Activated CD8-positive, alpha-beta memory T cell treated with anti-CD3 and anti-CD28 coated beads, Interleukin-2, amount 10 ng/mL, durations not matched to agents 7 days and 5 days (primary cell): ENCODE data around the gene ZDHHC22. TPM values are rescaled to one million over a fixed set of nuclear protein-coding genes. Genes with fewer than 3 reads are reported as not detected.

Source experiments
- ATAC-seq: fragments of 150-1000 bp; cut with Tn5 transposase; one replicate; pipeline ENCODE4 v1.10.0; 2021; ENCODE audit warnings: moderate library complexity
- CTCF ChIA-PET: fragments of 350-600 bp; sonication (Branson Sonifier 250); formaldehyde crosslinking; loops from one replicate; lab custom pipeline; 2021; ENCODE audit warnings: antibody characterized with exemption; lab: Charles Lee
- DNase-seq: peaks from one replicate; pipeline ENCODE4 v3.0.0-alpha.2; 2020
- H3K27ac Mint-ChIP-seq: one replicate; pipeline ENCODE4 v1.8.0; 2021; ENCODE audit warnings: mild to moderate bottlenecking, mixed read lengths
- H3K27me3 Mint-ChIP-seq: one replicate; pipeline ENCODE4 v1.8.0; 2021; ENCODE audit warnings: mixed read lengths
- H3K36me3 Mint-ChIP-seq: one replicate; pipeline ENCODE4 v1.8.0; 2021; ENCODE audit warnings: mild to moderate bottlenecking, mixed read lengths
- H3K4me1 Mint-ChIP-seq: one replicate; pipeline ENCODE4 v1.8.0; 2021; ENCODE audit warnings: mixed read lengths
- H3K4me3 Mint-ChIP-seq: one replicate; pipeline ENCODE4 v1.8.0; 2021; ENCODE audit warnings: mild to moderate bottlenecking, moderate library complexity, mixed read lengths
- H3K9me3 Mint-ChIP-seq: one replicate; pipeline ENCODE4 v1.8.0; 2022; ENCODE audit warnings: low read depth, mixed read lengths
- total RNA-seq, 2 experiments: library from RNA; stranded (reverse); gene quantifications; one replicate each; pipeline ENCODE4 v1.2.3, GENCODE V29; 2021

Gene ZDHHC22
- total RNA-seq, 2 experiments from 2014 or later: not detected

DNA sequence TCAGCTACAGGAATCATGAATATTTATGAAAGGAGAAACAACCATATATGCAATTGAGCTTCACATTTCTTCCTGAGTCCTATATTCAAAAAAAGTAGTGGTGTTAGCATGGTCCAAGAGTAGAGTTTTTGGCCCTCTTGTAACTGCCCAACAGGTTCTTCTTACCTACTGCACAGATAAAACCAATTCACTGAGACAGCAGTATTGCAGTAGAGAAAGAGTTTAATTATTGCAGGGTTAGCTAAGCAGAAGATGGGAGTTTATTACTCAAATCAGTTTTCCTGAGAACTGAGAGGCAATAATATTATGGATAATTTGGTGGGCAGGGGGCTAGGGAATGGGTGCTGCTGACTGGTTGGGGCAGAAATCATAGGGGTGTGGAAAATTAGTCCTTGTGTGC lies 50.1 kb downstream of the ZDHHC22 start:
- Mint-ChIP-seq H3K9me3 (peaks cover 4% of the 10 kb centered on the region), H3K27me3 (peaks cover 13% of the 10 kb centered on the region), H3K36me3 (peaks cover 4% of the 10 kb centered on the region), H3K4me1 (peaks cover 9% of the 10 kb centered on the region), H3K4me3 (no peak overlapping the region), H3K27ac (no peak overlapping the region)
- ATAC-seq: no peak
- no peak for DNase-seq
- CTCF ChIA-PET: interaction anchor here (0.9 to 2.8 kb wide), 4 partner anchors 21 to 219 kb away, joined by 3 to 13 read pairs (median 7); no protein-coding TSS in a partner anchor

DNA sequence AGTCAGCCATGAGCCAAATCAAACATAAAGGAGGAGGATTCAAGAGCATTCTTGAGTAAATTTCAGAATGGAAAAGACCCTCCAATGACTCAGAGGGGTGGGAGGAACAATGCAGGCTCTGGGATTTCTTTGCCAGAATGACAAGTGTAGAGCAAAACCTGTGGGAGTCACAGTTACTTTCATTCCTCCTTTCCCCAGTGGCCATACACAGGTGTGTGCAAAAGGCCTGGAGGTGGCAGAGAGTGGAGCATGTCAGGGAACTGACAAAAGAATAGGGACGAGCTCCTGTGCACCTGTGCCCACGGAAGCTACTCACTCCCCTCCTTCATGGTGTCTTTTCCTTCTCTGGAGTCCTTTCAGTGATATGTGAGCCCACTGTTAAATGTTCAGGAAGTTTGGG lies 52.9 kb downstream of the ZDHHC22 start:
- Mint-ChIP-seq H3K9me3 (peaks cover 4% of the 10 kb centered on the region), H3K27me3 (peaks cover 21% of the 10 kb centered on the region), H3K4me3 (no peak overlapping the region), H3K36me3 (peaks cover 4% of the 10 kb centered on the region), H3K4me1 (peaks cover 6% of the 10 kb centered on the region), H3K27ac (no peak overlapping the region)
- ATAC-seq: no peak
- CTCF ChIA-PET: interaction anchor here (1.2 to 1.7 kb wide), 3 partner anchors 18 to 216 kb away, joined by 5 to 7 read pairs (median 6); no protein-coding TSS in a partner anchor
- DNase-seq: no peak

DNA sequence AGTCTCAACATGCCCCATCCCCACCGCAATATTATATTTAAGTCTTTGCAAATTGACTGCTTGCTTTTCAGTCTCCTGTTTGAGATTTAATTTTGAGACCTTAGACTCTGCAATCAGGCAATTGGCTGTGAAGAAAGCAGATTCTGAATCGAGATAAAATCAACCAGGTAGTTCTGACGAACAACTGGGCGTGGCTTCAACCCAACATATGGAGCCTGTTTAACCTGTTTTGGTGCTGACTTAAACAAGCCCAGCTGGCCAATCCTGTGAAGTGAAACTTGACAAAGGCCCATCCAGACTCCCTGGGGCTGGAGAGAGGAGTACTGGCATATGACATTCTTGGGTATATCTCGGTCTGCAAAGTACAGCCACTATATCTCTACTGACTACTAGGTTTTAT lies 53.4 kb downstream of the ZDHHC22 start:
- Mint-ChIP-seq H3K36me3 (peaks cover 4% of the 10 kb centered on the region), H3K4me3 (no peak overlapping the region)
- CTCF ChIA-PET: interaction anchor here (1.6 kb wide), 1 partner anchor 35 kb away, joined by 5 read pairs; no protein-coding TSS in a partner anchor

DNA sequence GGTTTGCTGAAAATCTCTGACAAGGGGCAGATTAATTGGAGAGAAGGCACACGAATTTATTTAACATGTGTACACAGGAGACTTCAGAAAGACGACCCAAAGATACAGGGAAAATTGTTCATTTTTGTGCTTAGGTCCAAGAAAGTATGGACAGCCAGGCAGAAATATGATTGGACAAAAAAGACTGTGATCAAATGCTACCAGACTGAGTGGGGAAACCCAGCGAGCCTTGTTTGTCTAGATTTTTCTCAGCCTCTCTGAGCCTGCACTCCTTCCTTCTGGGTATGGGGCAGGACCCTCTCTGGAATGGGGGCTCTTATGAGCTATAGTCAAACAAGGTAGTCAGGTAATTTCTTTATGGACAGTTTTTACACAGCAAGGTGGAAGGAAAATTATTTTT lies 54.0 kb downstream of the ZDHHC22 start:
- Mint-ChIP-seq H3K4me3 (no peak overlapping the region), H3K9me3 (peaks cover 4% of the 10 kb centered on the region), H3K27me3 (peaks cover 23% of the 10 kb centered on the region), H3K4me1 (peaks cover 6% of the 10 kb centered on the region), H3K36me3 (peaks cover 4% of the 10 kb centered on the region), H3K27ac (no peak overlapping the region)
- DNase-seq: no peak
- CTCF ChIA-PET: interaction anchor here (1.1 kb wide), 1 partner anchor 10 kb away, joined by 5 read pairs; no protein-coding TSS in a partner anchor
- no peak for ATAC-seq

More for the DNA sequence above, 53.4 kb downstream of the ZDHHC22 start:
- no peak overlapping the region for H3K27ac Mint-ChIP-seq
- H3K27me3 Mint-ChIP-seq: peaks cover 21% of the 10 kb centered on the region
- DNase-seq (no peak), ATAC-seq (no peak)
- peaks cover 6% of the 10 kb centered on the region for H3K4me1 Mint-ChIP-seq
- H3K9me3 Mint-ChIP-seq: peaks cover 4% of the 10 kb centered on the region

DNA sequence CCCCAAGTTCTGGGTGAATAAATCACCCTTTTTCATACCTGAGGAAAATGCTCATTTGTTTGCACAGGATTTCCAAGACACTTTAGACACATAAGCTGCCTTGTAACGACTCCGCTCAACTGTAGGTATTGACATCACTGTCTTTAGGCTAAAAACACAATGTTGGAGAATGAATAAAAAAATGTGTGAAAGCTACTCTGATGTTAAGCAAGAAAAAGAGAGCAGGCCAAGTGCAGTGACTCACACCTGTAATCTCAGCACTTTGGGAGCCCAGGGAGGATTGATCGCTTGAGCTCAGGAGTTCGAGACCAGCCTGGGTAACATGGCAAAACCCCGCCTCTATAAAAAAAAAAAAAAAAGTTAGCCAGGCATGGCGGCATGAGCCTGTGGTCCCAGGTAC lies 54.6 kb downstream of the ZDHHC22 start:
- Mint-ChIP-seq H3K36me3 (peaks cover 4% of the 10 kb centered on the region), H3K27ac (no peak overlapping the region), H3K27me3 (peaks cover 23% of the 10 kb centered on the region), H3K4me3 (no peak overlapping the region), H3K9me3 (peaks cover 4% of the 10 kb centered on the region), H3K4me1 (peaks cover 6% of the 10 kb centered on the region)
- no peak for DNase-seq
- CTCF ChIA-PET: interaction anchor here (1.1 to 8.4 kb wide), 2 partner anchors 10 to 16 kb away, joined by 5 to 84 read pairs; no protein-coding TSS in a partner anchor
- no peak for ATAC-seq

DNA sequence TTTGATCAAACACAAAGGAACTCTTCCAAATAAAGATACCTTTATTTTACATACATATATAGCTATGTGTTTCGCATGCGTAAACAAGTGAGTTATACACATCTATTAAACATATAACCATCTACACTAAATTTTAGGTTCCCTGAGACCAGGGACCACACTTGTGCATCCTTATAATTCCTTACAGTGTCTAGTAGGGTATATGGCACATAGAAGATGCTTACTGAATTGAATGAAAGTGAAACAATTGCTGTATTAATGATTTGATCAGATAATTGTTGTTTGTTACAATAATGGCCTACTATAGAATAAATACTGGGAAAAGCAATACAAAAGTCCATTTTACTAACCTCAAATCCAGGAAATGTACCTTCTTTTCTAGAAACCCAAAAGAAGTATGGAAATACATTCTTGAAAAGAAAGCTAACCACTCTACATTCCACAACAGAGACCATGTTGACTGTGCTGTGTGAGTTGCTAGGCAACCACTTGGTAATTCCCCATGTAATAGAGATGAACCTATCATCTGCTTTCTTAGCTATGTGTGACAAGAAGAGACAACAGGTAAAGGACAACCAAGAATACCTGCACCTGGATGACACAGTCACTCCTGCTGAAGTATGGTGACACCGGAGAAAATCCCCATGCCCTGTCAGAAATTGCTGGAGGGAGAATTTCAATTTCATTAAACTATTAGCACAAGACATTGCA lies 55.4 kb downstream of the ZDHHC22 start:
- peaks cover 7% of the 10 kb centered on the region for H3K4me1 Mint-ChIP-seq
- peak; percentile 42 for ATAC-seq
- peaks cover 23% of the 10 kb centered on the region for H3K27me3 Mint-ChIP-seq
- H3K36me3 Mint-ChIP-seq: no peaks in the 10 kb centered on the region
- H3K4me3 Mint-ChIP-seq: no peak overlapping the region
- no peaks in the 10 kb centered on the region for H3K9me3 Mint-ChIP-seq
- no peak for DNase-seq
- CTCF ChIA-PET: interaction anchor here (1.1 to 8.4 kb wide), 6 partner anchors 9 to 213 kb away, joined by 4 to 84 read pairs (median 6); no protein-coding TSS in a partner anchor
- H3K27ac Mint-ChIP-seq: no peak overlapping the region

DNA sequence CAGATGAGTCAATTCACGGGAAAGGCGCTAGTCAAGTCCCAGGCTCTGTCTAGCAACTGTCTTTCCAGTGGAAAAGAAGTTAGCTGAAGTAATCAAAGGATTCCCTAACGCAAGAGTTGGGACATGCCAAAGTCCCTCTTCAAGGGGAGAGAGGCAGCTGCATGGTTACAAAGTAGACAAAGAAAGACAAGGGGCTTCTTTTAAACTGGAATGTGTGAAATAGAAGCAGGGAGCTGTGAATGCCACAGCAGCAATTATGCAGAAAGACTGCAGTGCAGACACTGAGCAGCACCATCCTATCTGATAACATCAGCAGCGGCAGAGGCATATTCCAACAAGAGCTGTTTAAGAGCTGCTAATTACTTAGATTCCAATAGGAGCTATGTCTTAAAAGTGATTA lies 56.1 kb downstream of the ZDHHC22 start:
- Mint-ChIP-seq H3K9me3 (no peaks in the 10 kb centered on the region), H3K27ac (no peak overlapping the region), H3K36me3 (no peaks in the 10 kb centered on the region), H3K27me3 (peaks cover 23% of the 10 kb centered on the region), H3K4me1 (peaks cover 10% of the 10 kb centered on the region), H3K4me3 (no peak overlapping the region)
- CTCF ChIA-PET: interaction anchor here (1.1 to 8.4 kb wide), 5 partner anchors 9 to 213 kb away, joined by 4 to 84 read pairs (median 7); no protein-coding TSS in a partner anchor
- no peak for ATAC-seq
- no peak for DNase-seq

DNA sequence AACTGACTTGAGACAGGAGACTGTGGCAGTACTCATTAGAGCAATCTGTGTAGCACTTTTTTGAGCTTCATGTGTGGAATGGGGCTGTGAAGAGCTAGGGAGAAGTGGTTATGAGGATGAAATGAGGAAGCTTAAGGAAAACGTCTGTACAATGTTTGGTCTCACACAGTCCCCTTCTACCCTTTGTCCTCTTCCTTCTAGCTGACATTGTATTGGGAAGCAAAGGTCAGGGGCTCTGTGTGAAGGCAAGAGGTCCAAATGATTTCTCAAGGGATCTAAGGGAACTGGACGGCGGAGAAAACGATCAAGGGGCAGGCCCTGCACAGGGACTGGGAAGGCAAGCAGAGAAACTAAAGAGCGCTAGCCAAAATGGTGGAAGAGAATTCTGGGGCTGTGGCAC lies 56.6 kb downstream of the ZDHHC22 start:
- Mint-ChIP-seq H3K27ac (no peak overlapping the region), H3K4me1 (peaks cover 10% of the 10 kb centered on the region), H3K9me3 (no peaks in the 10 kb centered on the region), H3K4me3 (no peak overlapping the region), H3K27me3 (peaks cover 22% of the 10 kb centered on the region), H3K36me3 (no peaks in the 10 kb centered on the region)
- CTCF ChIA-PET: interaction anchor here (1.1 to 8.4 kb wide), 6 partner anchors 8 to 212 kb away, joined by 4 to 84 read pairs (median 6); no protein-coding TSS in a partner anchor
- DNase-seq (no peak), ATAC-seq (no peak)

DNA sequence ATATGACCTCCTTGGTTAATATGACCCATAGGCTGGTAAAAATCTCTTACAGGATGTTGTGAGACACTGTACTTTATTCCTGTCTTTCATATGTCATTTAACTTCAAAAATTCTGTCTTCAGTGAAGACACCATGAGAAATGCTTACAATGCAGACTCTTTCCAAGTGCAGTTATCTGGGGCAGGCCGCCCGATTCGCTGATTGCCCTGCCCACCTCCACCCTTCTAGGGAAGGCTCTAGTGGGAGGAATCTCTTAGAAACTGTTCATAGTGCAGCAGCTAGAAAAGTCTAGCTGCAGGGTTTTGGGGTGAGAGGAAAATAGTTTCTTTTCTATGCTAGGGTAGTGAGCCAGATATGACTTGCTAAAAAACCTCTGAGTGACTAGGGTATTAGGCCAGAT lies 58.5 kb downstream of the ZDHHC22 start:
- H3K4me1 Mint-ChIP-seq: peaks cover 10% of the 10 kb centered on the region
- CTCF ChIA-PET: interaction anchor here (0.9 to 8.4 kb wide), 7 partner anchors 10 to 228 kb away, joined by 3 to 84 read pairs (median 4); no protein-coding TSS in a partner anchor

DNA sequence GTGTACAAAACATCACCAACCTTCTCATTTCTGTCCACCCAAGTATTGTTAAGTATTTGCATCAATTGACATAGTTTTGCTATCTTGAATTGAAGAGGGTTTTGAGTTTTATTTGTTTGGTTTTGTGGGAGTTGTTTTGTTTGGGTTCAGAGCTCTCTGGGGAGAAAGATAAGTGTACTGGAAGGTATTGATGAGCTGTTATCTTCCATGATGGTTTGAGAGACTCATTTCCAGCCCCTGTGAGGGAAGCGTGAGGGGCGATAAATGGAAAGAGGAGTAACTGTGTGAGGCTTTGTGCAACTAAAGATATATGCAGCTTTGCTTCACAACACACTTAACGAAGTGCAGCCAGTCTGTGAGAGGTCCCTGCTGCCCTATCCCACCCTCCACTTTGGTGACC lies 59.2 kb downstream of the ZDHHC22 start:
- H3K27ac Mint-ChIP-seq: no peak overlapping the region
- no peak overlapping the region for H3K4me3 Mint-ChIP-seq
- no peaks in the 10 kb centered on the region for H3K36me3 Mint-ChIP-seq
- DNase-seq (no peak), ATAC-seq (no peak)
- peaks cover 10% of the 10 kb centered on the region for H3K4me1 Mint-ChIP-seq
- H3K27me3 Mint-ChIP-seq: peaks cover 12% of the 10 kb centered on the region
- no peaks in the 10 kb centered on the region for H3K9me3 Mint-ChIP-seq
- CTCF ChIA-PET: interaction anchor here (1.1 to 8.4 kb wide), 8 partner anchors 10 to 227 kb away, joined by 3 to 84 read pairs (median 4); no protein-coding TSS in a partner anchor

More for the DNA sequence above, 58.5 kb downstream of the ZDHHC22 start:
- DNase-seq (no peak), ATAC-seq (no peak)
- Mint-ChIP-seq H3K4me3 (no peak overlapping the region), H3K27me3 (peaks cover 12% of the 10 kb centered on the region), H3K9me3 (no peaks in the 10 kb centered on the region), H3K36me3 (no peaks in the 10 kb centered on the region), H3K27ac (no peak overlapping the region)

Other genes with a start within 250 kb of the ZDHHC22 start
- 10 to 100 TPM; 19.7 to 24.9 TPM for gene IRF2BPL, start 113.1 kb downstream of the ZDHHC22 start, total RNA-seq
- 10 to 100 TPM; 11.3 to 12.0 TPM for gene CIPC, start 43.5 kb downstream of the ZDHHC22 start, total RNA-seq
- under 1 TPM; 0.14 to 0.50 TPM for gene TMEM63C, start 40.0 kb upstream of the ZDHHC22 start, total RNA-seq
- gene NGB, start 129.4 kb upstream of the ZDHHC22 start, total RNA-seq: not detected
- 10 to 100 TPM; 14.3 to 16.2 TPM for gene POMT2, start 179.1 kb upstream of the ZDHHC22 start, total RNA-seq
- 10 to 100 TPM; 16.0 to 16.3 TPM for gene GSTZ1, start 179.2 kb upstream of the ZDHHC22 start, total RNA-seq
- gene TMED8, start 235.3 kb upstream of the ZDHHC22 start, total RNA-seq: 10 to 100 TPM; 17.6 to 24.4 TPM
- under 1 TPM; 0.12 to 0.14 TPM for gene SAMD15, start 235.6 kb upstream of the ZDHHC22 start, total RNA-seq